SJSA1 (cell line): ENCODE results near the gene UVSSA. TPM values are rescaled to one million over a fixed set of nuclear protein-coding genes. Genes with fewer than 3 reads are reported as not detected.
"Not testable (repeated sequence)": the region's sequence is repeated elsewhere in the genome, so short reads cannot be mapped to it uniquely, and the experiment has no call there.

ENCODE experiments used
- DNase-seq, 2 experiments: peaks; one replicate each; pipeline ENCODE4 v3.0.0-alpha.2; 2015 to 2020; ENCODE audit warnings: low spot score in 2 of 2, low read depth in 1 of 2
- H3K27ac ChIP-seq: fragments of 250-450 bp; sonication (Bioruptor Pico); 2 replicates; pipeline ENCODE4 v1.5.1; 2020; ENCODE audit warnings: mild to moderate bottlenecking, moderate library complexity
- H3K27me3 ChIP-seq: fragments of 250-450 bp; sonication (Bioruptor Pico); replicated peaks from 2 replicates; pipeline ENCODE4 v1.5.1; 2020; ENCODE audit warnings: mild to moderate bottlenecking, moderate library complexity
- H3K36me3 ChIP-seq: fragments of 250-450 bp; sonication (Bioruptor Pico); 2 replicates; pipeline ENCODE4 v1.5.1; 2020; ENCODE audit warnings: mild to moderate bottlenecking
- H3K4me1 ChIP-seq: fragments of 250-450 bp; sonication (Bioruptor Pico); replicated peaks from 2 replicates; pipeline ENCODE4 v1.6.1; 2021; ENCODE audit warnings: mild to moderate bottlenecking
- H3K4me3 ChIP-seq: fragments of 250-450 bp; sonication (Bioruptor Pico); 2 replicates; pipeline ENCODE4 v1.5.1; 2020; ENCODE audit warnings: mild to moderate bottlenecking
- H3K9me3 ChIP-seq: fragments of 250-450 bp; sonication (Bioruptor Pico); replicated peaks from 2 replicates; pipeline ENCODE4 v1.5.1; 2020; ENCODE audit warnings: mild to moderate bottlenecking
- total RNA-seq: library from RNA; depleted of rRNA; stranded (reverse); fragments of >200 nt; shearing (Covaris generic); gene quantifications from 2 replicates; pipeline ENCODE4 v1.2.3, GENCODE V29; 2014

UVSSA gene
- total RNA-seq, 1 experiment from 2014 or later, result 2.5 TPM

- Histone ChIP-seq H3K27ac (no peak overlapping the region), H3K4me3 (no peak overlapping the region), H3K9me3 (no peaks in the 10 kb centered on the region), H3K36me3 (no peaks in the 10 kb centered on the region), H3K4me1 (no peaks in the 10 kb centered on the region), H3K27me3 (no peaks in the 10 kb centered on the region)
- DNase-seq, result no peak
Observed at GRCh38 chr4:1382776-1383727, 36.0 kb downstream of the UVSSA start.

- Histone ChIP-seq H3K27ac (no peak overlapping the region), H3K27me3 (no peaks in the 10 kb centered on the region), H3K4me1 (no peaks in the 10 kb centered on the region), H3K36me3 (no peaks in the 10 kb centered on the region), H3K9me3 (no peaks in the 10 kb centered on the region), H3K4me3 (no peak overlapping the region)
- no peak for DNase-seq
Observed at GRCh38 chr4:1383728-1384591, 37.0 kb downstream of the UVSSA start.

- no peaks in the 10 kb centered on the region for H3K27me3 ChIP-seq
- no peaks in the 10 kb centered on the region for H3K9me3 ChIP-seq
- no peak overlapping the region for H3K27ac ChIP-seq
- H3K4me1 ChIP-seq, result no peaks in the 10 kb centered on the region
- H3K4me3 ChIP-seq, result no peak overlapping the region
- DNase-seq, result no peak
- no peaks in the 10 kb centered on the region for H3K36me3 ChIP-seq
Observed at GRCh38 chr4:1384675-1385372, 37.8 kb downstream of the UVSSA start.

GRCh38 chr4:1385373-1386340 is 38.6 kb downstream of the UVSSA start:
- Histone ChIP-seq H3K36me3 (no peaks in the 10 kb centered on the region), H3K27me3 (no peaks in the 10 kb centered on the region), H3K4me3 (no peak overlapping the region), H3K4me1 (no peaks in the 10 kb centered on the region), H3K27ac (no peak overlapping the region), H3K9me3 (no peaks in the 10 kb centered on the region)
- no peak for DNase-seq

GRCh38 chr4:1393363-1393762 is 46.4 kb downstream of the UVSSA start:
- H3K4me1 ChIP-seq, H3K27me3 ChIP-seq, H3K36me3 ChIP-seq, H3K4me3 ChIP-seq, DNase-seq, H3K27ac ChIP-seq, H3K9me3 ChIP-seq: not testable (repeated sequence)

GRCh38 chr4:1393866-1394265 is 46.9 kb downstream of the UVSSA start:
- no peak overlapping the region for H3K4me3 ChIP-seq
- no peaks in the 10 kb centered on the region for H3K36me3 ChIP-seq
- DNase-seq, result no peak
- H3K27me3 ChIP-seq, result no peaks in the 10 kb centered on the region
- no peak overlapping the region for H3K27ac ChIP-seq
- no peaks in the 10 kb centered on the region for H3K4me1 ChIP-seq
- H3K9me3 ChIP-seq, result no peaks in the 10 kb centered on the region

- H3K9me3 ChIP-seq, H3K27ac ChIP-seq, DNase-seq, H3K4me3 ChIP-seq, H3K36me3 ChIP-seq, H3K4me1 ChIP-seq, H3K27me3 ChIP-seq: not testable (repeated sequence)
Observed at GRCh38 chr4:1394554-1395388, 47.8 kb downstream of the UVSSA start.

- H3K27me3 ChIP-seq, H3K4me1 ChIP-seq, H3K27ac ChIP-seq, H3K36me3 ChIP-seq, DNase-seq, H3K9me3 ChIP-seq, H3K4me3 ChIP-seq: not testable (repeated sequence)
Observed at GRCh38 chr4:1395389-1395820, 48.4 kb downstream of the UVSSA start.

- no peaks in the 10 kb centered on the region for H3K9me3 ChIP-seq
- no peaks in the 10 kb centered on the region for H3K27me3 ChIP-seq
- H3K36me3 ChIP-seq, result no peaks in the 10 kb centered on the region
- DNase-seq, result no peak
- H3K4me1 ChIP-seq, result no peaks in the 10 kb centered on the region
- no peak overlapping the region for H3K27ac ChIP-seq
- no peak overlapping the region for H3K4me3 ChIP-seq
Observed at GRCh38 chr4:1395941-1396805, 49.2 kb downstream of the UVSSA start.

- Histone ChIP-seq H3K4me3 (no peak overlapping the region), H3K9me3 (no peaks in the 10 kb centered on the region)
- no peak for DNase-seq
Observed at GRCh38 chr4:1396806-1397455, 49.9 kb downstream of the UVSSA start.

More at GRCh38 chr4:1396806-1397455, 49.9 kb downstream of the UVSSA start:
- H3K4me1 ChIP-seq, result no peaks in the 10 kb centered on the region
- H3K36me3 ChIP-seq, result no peaks in the 10 kb centered on the region
- H3K27ac ChIP-seq, result no peak overlapping the region
- H3K27me3 ChIP-seq, result peaks cover 1% of the 10 kb centered on the region; the same call in 1 of the 2 replicates
